Activated naive CD4-positive, alpha-beta T cell treated with anti-CD3 and anti-CD28 coated beads, Interleukin-2, amount 50 U/mL, for 72 hours (primary cell): ENCODE measurements around the gene CAMSAP3. TPM values are rescaled to one million over a fixed set of nuclear protein-coding genes. Genes with fewer than 3 reads are reported as not detected.

Experiments
- ATAC-seq, 2 donors: fragments of 150-1000 bp; cut with Tn5 transposase; 2 replicates each; pipeline ENCODE4 v1.10.0; 2021; ENCODE audit warnings: mild to moderate bottlenecking in 2 of 2, moderate library complexity in 2 of 2
- DNase-seq, 2 donors: peaks; one replicate each; pipeline ENCODE4 v3.0.0; 2021 to 2022; ENCODE audit warnings: low spot score in 2 of 2
- H3K27ac Mint-ChIP-seq, 2 donors: one replicate each; pipeline ENCODE4 v1.8.0; 2022; ENCODE audit warnings: mild to moderate bottlenecking in 2 of 2, mixed read lengths in 2 of 2
- H3K36me3 Mint-ChIP-seq, 2 donors: one replicate each; pipeline ENCODE4 v1.8.0; 2022; ENCODE audit warnings: mixed read lengths in 2 of 2
- H3K9me3 Mint-ChIP-seq, 2 donors: one replicate each; pipeline ENCODE4 v1.8.0; 2022; ENCODE audit warnings: mixed read lengths in 2 of 2
- total RNA-seq, 2 donors: library from RNA; stranded (reverse); gene quantifications; one replicate each; pipeline ENCODE4 v1.2.3, GENCODE V29; 2022

CAMSAP3 gene
- total RNA-seq, 2 donors from 2014 or later: 0.07 to 0.80 TPM

DNA sequence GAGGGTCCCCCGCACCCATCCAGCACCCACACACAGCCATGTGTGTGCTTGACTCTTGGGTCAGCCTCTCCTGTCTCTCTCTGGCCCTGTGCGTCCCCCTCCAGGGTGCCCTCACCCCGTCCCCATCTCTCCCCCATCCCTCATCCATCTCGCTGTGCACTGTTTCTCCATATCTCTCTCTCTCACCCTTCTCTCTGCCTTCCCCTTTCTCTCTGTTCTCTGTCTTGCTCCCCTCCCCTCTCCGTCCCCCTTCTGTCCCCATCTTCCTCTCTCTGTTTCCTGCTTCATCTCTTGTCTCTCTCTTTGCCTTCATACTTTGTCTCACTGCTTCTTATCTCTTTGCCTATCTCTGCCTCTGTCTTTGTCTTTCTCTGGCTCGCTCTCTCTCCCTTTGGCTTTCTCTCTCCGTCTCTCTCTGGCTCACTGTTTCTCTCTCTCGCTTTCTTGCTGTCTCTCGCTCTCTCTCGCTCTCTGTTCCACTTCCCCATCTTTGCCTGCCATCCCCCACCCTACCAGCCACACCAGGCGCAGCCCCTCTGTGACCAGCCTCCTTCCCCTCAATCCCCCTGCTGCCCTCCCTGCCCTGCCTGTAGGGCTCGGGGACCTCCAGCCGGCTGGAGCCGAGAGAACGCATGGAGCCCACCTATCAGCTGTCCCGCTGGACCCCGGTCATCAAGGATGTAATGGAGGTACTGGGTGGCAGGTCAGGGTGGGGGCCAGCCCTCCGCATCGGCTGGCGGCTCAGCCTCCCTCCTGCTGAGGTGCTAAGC is 50.2 kb downstream of the CAMSAP3 start:
- Mint-ChIP-seq H3K27ac (no peak overlapping the region), H3K36me3 (no peaks in the 10 kb centered on the region), H3K9me3 (no peaks in the 10 kb centered on the region)
- no peak for DNase-seq
- no peak for ATAC-seq

DNA sequence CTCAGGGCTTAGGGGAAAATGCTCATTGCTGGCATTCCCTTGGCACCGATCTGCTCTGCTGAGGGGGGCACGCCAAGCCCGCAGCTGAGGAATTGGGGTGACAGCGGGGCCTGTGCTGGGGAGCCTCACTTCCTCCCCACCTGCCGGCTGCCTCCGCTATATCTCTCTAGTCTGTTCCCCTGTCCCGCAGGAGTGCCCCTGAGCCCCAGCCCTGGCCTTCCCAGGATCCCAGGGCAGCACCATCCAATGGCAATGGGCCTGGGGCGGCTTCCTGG is 50.7 kb downstream of the CAMSAP3 start:
- no peak for ATAC-seq
- H3K27ac Mint-ChIP-seq: peak overlapping the region in 1 of 2 donors; percentile 47
- no peak for DNase-seq

DNA sequence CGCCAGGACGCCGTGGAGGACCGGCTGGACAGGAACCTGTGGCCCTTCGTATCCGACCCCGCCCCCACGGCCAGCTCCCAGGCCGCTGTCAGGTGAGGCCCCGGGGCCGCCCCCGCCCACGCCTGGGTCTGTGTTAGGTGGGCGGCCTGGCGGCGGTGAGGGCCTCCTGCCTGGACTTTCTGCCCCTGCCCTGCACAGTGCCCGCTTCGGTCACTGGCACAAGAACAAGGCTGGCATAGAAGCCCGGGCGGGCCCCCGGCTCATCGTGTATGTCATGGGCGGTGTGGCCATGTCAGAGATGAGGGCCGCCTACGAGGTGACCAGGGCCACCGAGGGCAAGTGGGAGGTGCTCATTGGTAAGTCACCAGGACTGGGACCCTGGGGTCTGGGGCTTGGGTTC is 51.5 kb downstream of the CAMSAP3 start:
- no peak for ATAC-seq
- Mint-ChIP-seq H3K36me3 (no peaks in the 10 kb centered on the region), H3K9me3 (no peaks in the 10 kb centered on the region), H3K27ac (no peak overlapping the region)
- DNase-seq: no peak

More for the DNA sequence above, 50.7 kb downstream of the CAMSAP3 start:
- H3K9me3 Mint-ChIP-seq: no peaks in the 10 kb centered on the region
- H3K36me3 Mint-ChIP-seq: no peaks in the 10 kb centered on the region

DNA sequence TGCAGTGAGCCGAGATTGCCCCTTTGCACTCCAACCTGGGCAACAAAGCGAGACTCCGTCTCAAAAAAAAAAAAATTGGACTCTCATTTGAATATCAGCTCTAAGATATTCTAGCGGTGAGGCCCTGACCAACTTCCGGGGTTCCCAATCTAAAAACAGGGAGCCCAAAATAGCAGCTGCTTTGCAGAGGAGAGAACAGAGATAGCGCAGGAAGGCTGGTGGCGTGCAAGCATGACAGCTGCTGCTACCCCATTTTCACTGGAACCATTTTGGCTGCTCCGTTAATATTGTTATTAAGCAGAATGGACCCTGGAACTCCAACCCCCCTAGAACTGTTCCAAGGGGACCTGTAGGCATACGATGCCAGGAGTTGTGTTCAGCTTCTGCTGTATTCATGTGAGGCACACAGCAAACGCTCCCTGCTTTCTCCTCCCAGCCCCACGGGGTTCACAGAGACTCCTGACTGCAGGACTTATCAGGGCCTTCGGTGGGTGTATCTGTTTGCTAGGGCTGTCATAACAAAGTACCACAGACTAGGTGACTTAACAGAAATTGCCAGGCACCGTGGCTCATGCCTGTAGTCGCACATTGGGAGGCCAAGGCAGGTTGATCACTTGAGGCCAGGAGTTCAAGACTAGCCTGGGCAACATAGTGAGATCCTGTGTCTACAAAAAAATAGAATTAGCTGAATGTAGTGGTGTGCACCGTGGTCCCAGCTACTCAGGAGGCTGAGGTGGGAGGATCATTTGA is 52.8 kb downstream of the CAMSAP3 start:
- ATAC-seq: no peak
- no peak for DNase-seq
- Mint-ChIP-seq H3K9me3 (no peaks in the 10 kb centered on the region), H3K27ac (no peak overlapping the region), H3K36me3 (no peaks in the 10 kb centered on the region)

DNA sequence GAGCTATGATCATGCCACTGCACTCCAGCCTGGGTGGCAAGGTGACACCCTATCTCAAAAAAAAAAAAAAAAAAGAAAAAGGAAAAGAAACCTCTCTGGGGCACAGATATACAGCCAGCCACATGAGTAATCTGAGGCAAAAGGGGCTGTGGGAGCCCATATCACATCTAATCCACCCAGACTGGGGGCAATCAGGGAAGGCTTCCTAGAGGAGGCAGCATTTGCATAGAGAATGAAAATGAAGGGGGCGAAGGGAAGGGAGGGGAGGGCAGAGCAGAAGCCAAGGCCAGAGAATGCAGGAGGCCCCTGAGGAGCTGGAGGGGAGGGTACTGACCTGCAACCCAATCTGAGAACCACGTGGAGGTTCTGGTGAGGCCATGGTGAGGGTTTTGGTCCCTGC is 54.5 kb downstream of the CAMSAP3 start:
- DNase-seq (no peak), ATAC-seq (no peak)
- H3K27ac Mint-ChIP-seq: no peak overlapping the region
- no peaks in the 10 kb centered on the region for H3K9me3 Mint-ChIP-seq
- H3K36me3 Mint-ChIP-seq: no peaks in the 10 kb centered on the region

DNA sequence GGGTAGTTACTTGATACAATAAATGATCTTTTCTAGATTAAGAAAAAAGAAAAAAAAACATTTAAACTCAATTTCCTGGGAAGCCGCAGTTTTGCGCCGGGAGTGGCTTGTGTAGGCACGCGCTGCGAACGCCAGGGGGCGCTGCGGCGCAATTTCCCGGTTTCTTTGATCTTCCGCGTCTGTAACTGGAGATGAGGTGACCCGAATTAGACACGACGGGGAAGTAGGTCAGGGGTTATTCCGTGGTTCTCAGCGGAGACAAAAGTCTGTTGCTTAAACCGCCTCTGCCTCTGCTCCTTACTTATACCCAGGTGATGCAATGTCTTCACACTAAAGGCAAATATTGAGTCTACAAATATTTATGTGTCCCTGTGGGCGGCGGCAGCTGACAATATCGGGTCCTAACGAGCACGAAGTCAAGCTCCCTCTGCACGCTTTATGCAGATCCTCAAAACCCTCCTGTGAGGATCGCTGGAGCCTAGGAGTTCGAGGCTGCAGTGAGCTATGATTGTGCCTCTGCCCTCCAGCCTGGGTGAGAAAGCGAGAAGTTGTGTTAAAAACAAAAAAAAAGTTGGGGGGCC is 56.5 kb downstream of the CAMSAP3 start:
- no peaks in the 10 kb centered on the region for H3K36me3 Mint-ChIP-seq
- H3K9me3 Mint-ChIP-seq: no peaks in the 10 kb centered on the region
- DNase-seq: peak; percentile 85 to 94
- ATAC-seq: peak; percentile 82 to 92
- no peak overlapping the region for H3K27ac Mint-ChIP-seq

DNA sequence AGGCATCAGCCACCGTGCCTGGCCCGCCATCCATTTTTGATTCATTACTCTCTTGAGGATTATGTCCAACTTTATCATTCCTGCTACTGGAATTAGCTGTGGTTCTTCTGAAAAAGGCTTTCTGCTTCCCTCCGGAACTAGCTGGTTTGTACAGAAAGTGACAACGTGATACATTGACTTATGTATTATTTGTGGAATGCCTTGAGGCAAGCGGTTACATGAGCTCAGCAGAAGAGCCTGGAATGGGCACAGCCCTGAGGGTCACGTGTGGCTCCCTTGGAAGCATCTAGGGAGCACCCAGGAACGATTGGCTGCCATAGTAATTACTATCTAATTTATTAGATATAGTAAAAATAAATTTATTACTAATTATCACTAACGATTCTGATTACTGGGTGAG is 58.7 kb downstream of the CAMSAP3 start:
- ATAC-seq (no peak), DNase-seq (no peak)
- no peaks in the 10 kb centered on the region for H3K9me3 Mint-ChIP-seq
- no peaks in the 10 kb centered on the region for H3K36me3 Mint-ChIP-seq
- H3K27ac Mint-ChIP-seq: no peak overlapping the region

DNA sequence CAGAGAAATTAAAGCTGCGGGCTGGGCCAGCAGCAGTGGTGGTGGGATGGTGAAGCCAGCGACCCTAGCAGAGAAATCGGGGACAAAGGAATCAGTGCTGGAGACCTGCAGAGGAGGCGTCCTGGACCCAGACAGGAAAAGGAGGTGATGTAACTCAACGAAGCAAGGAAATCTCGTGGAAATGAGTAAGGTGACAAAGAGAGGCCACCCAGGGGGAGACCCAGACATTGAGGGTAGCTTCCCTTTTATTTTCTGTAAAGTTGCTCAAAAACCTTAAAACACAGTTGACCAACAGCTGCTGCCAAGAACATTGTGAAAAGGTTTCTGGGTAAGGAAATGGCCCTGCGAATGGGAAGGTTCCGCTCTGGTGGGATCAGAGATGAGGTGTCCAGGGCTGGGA is 59.9 kb downstream of the CAMSAP3 start:
- no peak for DNase-seq
- Mint-ChIP-seq H3K36me3 (no peaks in the 10 kb centered on the region), H3K9me3 (no peaks in the 10 kb centered on the region), H3K27ac (no peak overlapping the region)
- no peak for ATAC-seq

DNA sequence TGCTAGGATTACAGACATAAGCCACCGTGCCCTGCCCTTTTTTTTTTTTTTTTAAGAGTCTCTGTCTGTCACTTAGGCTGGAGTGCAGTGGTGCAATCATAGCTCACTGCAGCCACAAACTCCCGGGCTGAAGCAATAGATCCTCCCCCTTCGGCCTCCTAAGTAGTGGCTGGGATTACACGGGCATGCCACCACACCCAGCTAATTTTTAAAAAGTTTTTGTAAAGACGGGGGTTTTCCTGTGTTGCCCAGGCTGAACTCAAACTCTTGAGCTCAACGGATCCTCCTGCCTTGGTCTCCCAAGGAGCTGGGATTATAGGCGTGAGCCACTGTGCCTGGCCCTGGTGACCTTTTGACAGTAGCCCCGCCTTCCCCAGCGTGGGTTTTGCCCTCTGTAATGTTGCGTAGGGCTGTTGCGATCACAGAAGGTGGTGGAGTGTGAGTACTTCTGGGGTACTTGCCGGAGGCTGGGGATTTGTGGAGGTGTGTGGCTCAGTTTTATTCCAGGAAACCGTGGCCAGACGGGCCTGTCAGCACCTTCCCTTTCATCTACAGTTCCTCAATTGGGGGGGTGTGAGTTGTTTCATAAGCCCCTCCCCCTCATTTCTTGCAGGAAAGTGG is 61.6 kb downstream of the CAMSAP3 start:
- Mint-ChIP-seq H3K9me3 (no peaks in the 10 kb centered on the region), H3K27ac (peak overlapping the region in 1 of 2 donors; percentile 82), H3K36me3 (no peaks in the 10 kb centered on the region)
- DNase-seq (peak in 1 of 2 donors; percentile 33), ATAC-seq (peak; percentile 47 to 84)

DNA sequence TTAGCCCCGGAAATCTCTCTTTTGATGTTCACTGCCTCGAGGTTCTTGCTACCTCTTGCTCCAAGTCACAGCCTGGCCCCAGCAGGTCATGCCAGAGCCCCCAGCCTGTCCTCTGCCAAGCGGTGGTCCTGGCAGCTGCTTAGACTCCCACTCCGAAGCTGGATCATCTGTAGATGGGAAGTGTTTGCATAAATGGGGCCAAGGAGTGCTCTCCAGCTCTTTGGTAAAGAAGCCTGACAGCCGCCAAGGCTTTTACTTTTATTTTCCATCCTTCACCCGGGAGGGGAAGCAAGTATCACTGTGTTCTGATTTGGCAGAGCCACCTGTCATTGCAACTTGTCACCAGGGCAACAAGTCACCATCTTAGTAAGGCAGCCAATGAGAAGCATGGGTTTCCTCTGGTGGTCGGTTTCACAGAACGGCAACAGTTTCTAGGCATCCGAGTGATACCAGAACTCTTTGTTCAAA is 62.6 kb downstream of the CAMSAP3 start:
- DNase-seq: peak in 1 of 2 donors; percentile 50
- H3K27ac Mint-ChIP-seq: peak overlapping the region in 1 of 2 donors; percentile 82
- no peaks in the 10 kb centered on the region for H3K9me3 Mint-ChIP-seq
- ATAC-seq: peak; percentile 86 to 97
- no peaks in the 10 kb centered on the region for H3K36me3 Mint-ChIP-seq

DNA sequence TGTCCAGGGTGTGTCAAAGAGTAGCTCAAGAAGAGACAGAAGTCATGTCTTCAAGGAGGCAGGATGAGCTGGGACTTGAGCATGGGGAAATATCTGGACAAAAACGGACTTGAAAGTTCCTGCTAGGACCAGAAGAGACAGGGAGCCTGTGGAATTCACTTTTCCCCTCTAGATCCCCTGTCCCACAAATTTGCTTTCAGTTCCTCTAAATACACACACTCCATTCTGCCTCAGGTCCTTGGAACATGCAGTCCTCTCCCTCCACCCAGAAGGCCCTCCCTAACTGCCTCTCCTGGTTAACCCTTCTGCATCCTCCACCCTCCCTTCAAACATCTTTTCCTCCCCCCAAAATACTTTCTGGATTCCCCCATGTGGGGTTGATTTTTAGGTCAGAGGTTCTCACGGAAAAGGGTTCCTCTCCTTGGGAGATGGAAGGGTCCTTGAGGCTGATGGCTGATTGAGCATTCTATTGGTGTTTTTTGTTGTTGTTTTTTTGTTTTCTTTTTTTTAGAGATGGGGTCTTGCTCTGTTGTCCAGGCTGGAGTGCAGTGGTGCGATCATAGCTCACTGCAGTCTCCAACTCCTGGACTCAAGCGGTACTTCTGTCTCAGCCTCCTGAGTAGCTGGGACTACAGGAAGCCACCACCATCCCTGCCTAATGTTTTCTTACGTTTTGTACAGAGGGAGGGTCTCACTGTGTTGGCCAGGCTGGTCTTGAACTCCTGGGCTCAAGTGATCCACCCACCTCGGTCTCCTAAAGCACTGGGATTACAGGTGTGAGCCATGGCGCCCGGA is 66.3 kb downstream of the CAMSAP3 start:
- Mint-ChIP-seq H3K9me3 (no peaks in the 10 kb centered on the region), H3K27ac (no peak overlapping the region), H3K36me3 (no peaks in the 10 kb centered on the region)
- no peak for ATAC-seq
- DNase-seq: no peak

DNA sequence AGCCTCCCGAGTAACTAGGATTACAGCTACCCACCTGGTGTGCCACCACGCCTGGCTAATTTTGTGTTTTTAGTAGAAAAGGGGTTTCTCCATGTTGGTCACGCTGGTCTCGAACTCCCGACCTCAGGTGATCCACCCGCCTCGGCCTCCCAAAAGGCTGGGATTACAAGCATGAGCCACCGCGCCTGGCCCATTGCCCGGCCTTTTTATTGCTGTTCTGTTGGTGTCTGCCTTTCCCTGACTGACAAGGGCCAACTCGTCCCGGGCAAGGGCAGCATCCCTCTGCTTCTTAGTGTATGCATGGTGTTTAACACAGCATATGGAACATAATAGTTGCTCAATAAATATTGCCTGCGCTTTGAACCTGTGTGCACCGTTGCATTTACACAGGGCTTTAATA is 67.0 kb downstream of the CAMSAP3 start:
- ATAC-seq (no peak), DNase-seq (no peak)
- Mint-ChIP-seq H3K36me3 (no peaks in the 10 kb centered on the region), H3K27ac (no peak overlapping the region), H3K9me3 (no peaks in the 10 kb centered on the region)

DNA sequence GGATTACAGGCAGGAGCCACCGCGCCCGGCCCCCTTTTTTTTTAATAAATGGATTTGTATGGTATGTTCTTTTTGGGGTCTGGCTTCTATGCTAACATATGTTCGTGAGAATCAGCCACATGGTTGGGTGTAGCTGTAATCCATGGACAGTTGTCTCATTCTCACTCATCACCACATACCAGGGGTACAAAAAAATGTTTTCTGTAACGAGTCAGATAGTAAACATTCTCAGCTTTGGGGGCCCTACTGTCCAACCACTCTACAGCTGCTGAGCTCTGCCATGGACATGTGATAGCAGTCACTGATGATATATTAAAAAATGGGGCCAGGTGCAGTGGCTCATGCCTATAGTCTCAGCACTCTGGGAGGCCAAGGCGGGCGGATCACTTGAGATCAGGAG is 68.0 kb downstream of the CAMSAP3 start:
- Mint-ChIP-seq H3K36me3 (no peaks in the 10 kb centered on the region), H3K27ac (no peak overlapping the region), H3K9me3 (no peaks in the 10 kb centered on the region)
- no peak for ATAC-seq
- no peak for DNase-seq

DNA sequence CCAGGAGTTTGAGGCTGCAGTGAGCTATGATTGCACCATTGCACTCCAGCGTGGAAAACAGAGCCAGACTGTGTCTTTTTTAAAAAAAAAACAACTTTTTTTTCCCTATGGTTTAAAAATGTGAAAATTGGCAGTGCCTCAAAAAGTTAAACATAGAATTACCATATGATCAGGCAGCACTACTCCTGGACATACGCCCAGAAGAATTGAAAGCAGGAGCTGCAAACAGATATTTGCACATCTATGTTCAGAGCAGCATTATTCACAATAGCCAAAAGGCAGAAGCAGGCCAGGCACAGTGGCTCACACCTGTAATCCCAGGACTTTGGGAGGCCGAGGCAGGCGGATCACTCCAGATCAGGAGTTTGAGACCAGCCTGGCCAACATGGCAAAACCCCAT is 69.4 kb downstream of the CAMSAP3 start:
- H3K9me3 Mint-ChIP-seq: no peaks in the 10 kb centered on the region
- ATAC-seq (no peak), DNase-seq (no peak)
- no peak overlapping the region for H3K27ac Mint-ChIP-seq
- H3K36me3 Mint-ChIP-seq: no peaks in the 10 kb centered on the region
